Activated B cell treated with CpG ODN at 0.5 μM for 24 hours (primary cell): ENCODE results near the gene DNAH14. TPM values are rescaled to one million over a fixed set of nuclear protein-coding genes. Genes with fewer than 3 reads are reported as not detected.
"Not testable (repeated sequence)": the region's sequence is repeated elsewhere in the genome, so short reads cannot be mapped to it uniquely, and the experiment has no call there.

Experiments
- ATAC-seq: fragments of 200-7000 bp; cut with Tn5 transposase; one replicate; pipeline ENCODE4 v1.10.0; 2021; ENCODE audit warnings: low read depth, mild to moderate bottlenecking, moderate library complexity
- CTCF ChIA-PET: fragments of 350-600 bp; sonication (Branson Sonifier 250); formaldehyde crosslinking; loops from one replicate; lab custom pipeline; 2021; ENCODE audit warnings: antibody characterized with exemption; lab: Charles Lee
- POLR2A ChIA-PET: fragments of 350-600 bp; sonication (Branson Sonifier 250); formaldehyde crosslinking; loops from one replicate; lab custom pipeline; 2021; ENCODE audit warnings: antibody characterized with exemption; lab: Charles Lee
- DNase-seq: peaks from one replicate; pipeline ENCODE4 v3.0.0; 2022
- H3K27ac Mint-ChIP-seq: one replicate; pipeline ENCODE4 v1.8.0; 2020; ENCODE audit warnings: mixed read lengths
- H3K27me3 Mint-ChIP-seq: one replicate; pipeline ENCODE4 v1.8.0; 2021; ENCODE audit warnings: mixed read lengths
- H3K36me3 Mint-ChIP-seq: one replicate; pipeline ENCODE4 v1.8.0; 2021; ENCODE audit warnings: low read depth, mixed read lengths
- H3K4me1 Mint-ChIP-seq: one replicate; pipeline ENCODE4 v1.8.0; 2021; ENCODE audit warnings: mixed read lengths
- H3K4me3 Mint-ChIP-seq: one replicate; pipeline ENCODE4 v1.8.0; 2020; ENCODE audit warnings: mild to moderate bottlenecking, mixed read lengths
- H3K9me3 Mint-ChIP-seq: one replicate; pipeline ENCODE4 v1.8.0; 2020; ENCODE audit warnings: mixed read lengths
- CTCF ChIP-seq: fragments of 200-600 bp; IDR thresholded peaks from one replicate; pipeline ENCODE4 v1.8.0; 2022; ENCODE audit warnings: antibody characterized with exemption, mild to moderate bottlenecking
- intact Hi-C: fragments of 100-400 bp; cut with micrococcal nuclease; formaldehyde crosslinking; loops from one replicate; pipeline ENCODE4 v1.15.1; 2024
- total RNA-seq: library from RNA; stranded (reverse); gene quantifications from 2 replicates; pipeline ENCODE4 v1.2.3, GENCODE V29; 2022

Gene DNAH14
- total RNA-seq, 1 donor from 2014 or later: not detected

GRCh38 chr1:225332686-225333085, 403.2 kb downstream of the DNAH14 start:
- POLR2A ChIA-PET: no interaction called here
- no peak for TF ChIP-seq CTCF
- Mint-ChIP-seq H3K4me1 (no peaks in the 10 kb centered on the region), H3K4me3 (no peak overlapping the region), H3K27ac (no peak overlapping the region), H3K27me3 (peaks cover 4% of the 10 kb centered on the region), H3K9me3 (no peaks in the 10 kb centered on the region), H3K36me3 (no peaks in the 10 kb centered on the region)
- ATAC-seq (no peak), DNase-seq (no peak)
- CTCF ChIA-PET: no interaction called here
- intact Hi-C loops: no loop called here

- POLR2A ChIA-PET, H3K27me3 Mint-ChIP-seq, CTCF ChIA-PET, ATAC-seq, DNase-seq, H3K4me1 Mint-ChIP-seq, intact Hi-C loops, H3K9me3 Mint-ChIP-seq, H3K27ac Mint-ChIP-seq, H3K36me3 Mint-ChIP-seq, H3K4me3 Mint-ChIP-seq: not testable (repeated sequence)
Measured at GRCh38 chr1:225335098-225335778, 405.8 kb downstream of the DNAH14 start.

- ChIA-PET POLR2A (no interaction called here), CTCF (interaction anchor here (1.7 kb wide), 1 partner anchor 19 kb away, joined by 4 read pairs; no protein-coding TSS in a partner anchor)
- no peak for DNase-seq
- no peak overlapping the region for H3K27ac Mint-ChIP-seq
- ATAC-seq: no peak
- no peaks in the 10 kb centered on the region for H3K36me3 Mint-ChIP-seq
- intact Hi-C loops: no loop called here
- H3K4me1 Mint-ChIP-seq: no peaks in the 10 kb centered on the region
- H3K4me3 Mint-ChIP-seq: no peak overlapping the region
- TF ChIP-seq CTCF: no peak
- H3K9me3 Mint-ChIP-seq: no peaks in the 10 kb centered on the region
- peaks cover 7% of the 10 kb centered on the region for H3K27me3 Mint-ChIP-seq
Measured at GRCh38 chr1:225338545-225338944, 409.1 kb downstream of the DNAH14 start.

GRCh38 chr1:225341642-225342041, 412.2 kb downstream of the DNAH14 start:
- no peaks in the 10 kb centered on the region for H3K36me3 Mint-ChIP-seq
- peaks cover 16% of the 10 kb centered on the region for H3K27me3 Mint-ChIP-seq
- ATAC-seq (no peak), DNase-seq (no peak)
- ChIA-PET CTCF (no interaction called here), POLR2A (no interaction called here)
- H3K4me3 Mint-ChIP-seq: no peak overlapping the region
- H3K9me3 Mint-ChIP-seq: no peaks in the 10 kb centered on the region
- TF ChIP-seq CTCF: no peak
- H3K4me1 Mint-ChIP-seq: no peaks in the 10 kb centered on the region
- intact Hi-C loops: loop anchor here (2.0 kb wide), 1 partner anchor 829 kb away; no protein-coding TSS in a partner anchor
- H3K27ac Mint-ChIP-seq: no peak overlapping the region

GRCh38 chr1:225342695-225343094, 413.2 kb downstream of the DNAH14 start:
- ATAC-seq (no peak), DNase-seq (no peak)
- Mint-ChIP-seq H3K27ac (no peak overlapping the region), H3K27me3 (peaks cover 22% of the 10 kb centered on the region), H3K4me1 (no peaks in the 10 kb centered on the region), H3K9me3 (peaks cover 4% of the 10 kb centered on the region), H3K4me3 (no peak overlapping the region), H3K36me3 (no peaks in the 10 kb centered on the region)
- TF ChIP-seq CTCF: no peak
- intact Hi-C loops: loop anchor here (2.0 kb wide), 1 partner anchor 830 kb away; no protein-coding TSS in a partner anchor
- CTCF ChIA-PET: no interaction called here
- POLR2A ChIA-PET: no interaction called here
